Epithelial cell of esophagus (primary cell): ENCODE measurements around the gene DCP1B.

Experiments
- DNase-seq: peaks from one replicate; pipeline ENCODE4 v3.0.0; 2010; ENCODE audit warnings: low read depth
- H3K4me3 ChIP-seq: 2 replicates; pipeline ENCODE4 v1.5.1; 2011; ENCODE audit warnings: mild to moderate bottlenecking, low read length, control low read depth
- TF ChIP-seq, protein P1 (sequence below): IDR thresholded peaks from 2 replicates; pipeline ENCODE4 v1.5.1; 2011; ENCODE audit warnings: low read depth, mild to moderate bottlenecking, low read length, control low read depth, inconsistent platforms; ENCODE audit not compliant: insufficient read depth; ENCODE audit errors: missing control alignments

DCP1B gene

DNA sequence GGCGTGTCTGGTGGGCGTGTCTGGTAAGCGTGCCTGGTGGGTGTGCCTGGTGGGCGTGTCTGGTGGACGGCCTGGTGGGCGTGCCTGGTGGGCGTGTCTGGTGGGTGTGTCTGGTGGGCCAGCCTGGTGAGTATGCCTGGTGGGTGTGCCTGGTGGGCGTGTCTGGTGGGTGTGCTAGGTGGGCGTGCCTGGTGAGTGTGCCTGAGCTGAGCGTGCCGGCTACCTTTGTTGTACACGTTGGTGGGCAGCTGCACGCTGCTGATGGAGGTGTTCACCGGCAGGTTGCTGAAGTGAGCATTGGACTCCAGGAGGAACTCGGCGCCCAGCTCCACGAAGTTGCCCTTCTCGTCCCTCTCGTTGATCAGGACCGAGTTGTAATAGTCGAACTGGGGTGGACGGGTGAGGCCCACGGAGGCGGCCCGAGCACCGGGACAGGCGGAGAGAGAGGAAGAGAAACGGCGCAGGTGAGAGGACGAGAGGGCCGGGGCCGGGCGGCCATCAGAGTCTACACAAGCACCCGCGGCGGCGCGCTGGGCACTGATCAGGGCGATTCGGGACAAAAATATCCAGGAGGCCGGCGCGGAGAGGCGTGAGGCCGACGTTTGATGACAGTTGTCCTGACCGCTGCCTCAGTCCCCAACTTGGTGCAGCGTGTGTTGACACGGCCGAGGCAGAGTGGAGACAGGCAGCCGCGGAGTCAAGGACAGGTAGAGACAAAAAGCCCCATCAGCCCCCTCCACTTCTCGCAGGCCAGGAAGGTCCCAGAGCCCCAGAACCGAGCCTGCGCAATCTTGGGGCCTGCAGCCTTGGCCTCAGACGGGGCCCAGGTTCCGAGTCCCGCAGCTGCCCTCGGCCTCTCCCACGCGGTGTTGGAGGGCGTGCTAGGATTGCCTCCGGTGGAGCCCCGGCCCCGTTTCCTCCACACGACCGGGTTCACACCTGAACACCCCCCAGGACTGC lies 96.3 kb downstream of the DCP1B start:
- H3K4me3 ChIP-seq, result no peak overlapping the region
- TF ChIP-seq, protein P1, sequence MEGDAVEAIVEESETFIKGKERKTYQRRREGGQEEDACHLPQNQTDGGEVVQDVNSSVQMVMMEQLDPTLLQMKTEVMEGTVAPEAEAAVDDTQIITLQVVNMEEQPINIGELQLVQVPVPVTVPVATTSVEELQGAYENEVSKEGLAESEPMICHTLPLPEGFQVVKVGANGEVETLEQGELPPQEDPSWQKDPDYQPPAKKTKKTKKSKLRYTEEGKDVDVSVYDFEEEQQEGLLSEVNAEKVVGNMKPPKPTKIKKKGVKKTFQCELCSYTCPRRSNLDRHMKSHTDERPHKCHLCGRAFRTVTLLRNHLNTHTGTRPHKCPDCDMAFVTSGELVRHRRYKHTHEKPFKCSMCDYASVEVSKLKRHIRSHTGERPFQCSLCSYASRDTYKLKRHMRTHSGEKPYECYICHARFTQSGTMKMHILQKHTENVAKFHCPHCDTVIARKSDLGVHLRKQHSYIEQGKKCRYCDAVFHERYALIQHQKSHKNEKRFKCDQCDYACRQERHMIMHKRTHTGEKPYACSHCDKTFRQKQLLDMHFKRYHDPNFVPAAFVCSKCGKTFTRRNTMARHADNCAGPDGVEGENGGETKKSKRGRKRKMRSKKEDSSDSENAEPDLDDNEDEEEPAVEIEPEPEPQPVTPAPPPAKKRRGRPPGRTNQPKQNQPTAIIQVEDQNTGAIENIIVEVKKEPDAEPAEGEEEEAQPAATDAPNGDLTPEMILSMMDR, result no peak
- DNase-seq, result peak; percentile 7

DNA sequence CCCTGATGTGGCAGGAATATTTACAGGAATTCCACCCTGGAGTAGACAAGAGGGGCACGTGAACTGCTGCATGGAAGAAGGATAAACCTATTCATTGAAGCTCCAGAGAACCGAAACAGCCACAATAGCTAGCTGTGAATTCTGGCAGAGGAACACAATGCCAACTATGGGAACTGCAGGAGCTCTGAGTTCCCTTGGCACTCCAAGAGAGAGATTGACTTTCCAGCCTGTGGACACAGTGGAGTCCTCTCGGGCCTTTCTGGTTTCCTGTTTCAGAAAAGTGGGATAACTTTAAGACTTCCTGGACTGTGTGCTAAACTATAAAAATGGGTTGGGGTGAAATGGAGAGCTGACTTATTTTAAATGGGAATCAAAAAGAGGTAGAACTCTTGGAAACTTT lies 97.7 kb downstream of the DCP1B start:
- no peak for DNase-seq
- no peak overlapping the region for H3K4me3 ChIP-seq
- TF ChIP-seq, protein P1, result no peak

DNA sequence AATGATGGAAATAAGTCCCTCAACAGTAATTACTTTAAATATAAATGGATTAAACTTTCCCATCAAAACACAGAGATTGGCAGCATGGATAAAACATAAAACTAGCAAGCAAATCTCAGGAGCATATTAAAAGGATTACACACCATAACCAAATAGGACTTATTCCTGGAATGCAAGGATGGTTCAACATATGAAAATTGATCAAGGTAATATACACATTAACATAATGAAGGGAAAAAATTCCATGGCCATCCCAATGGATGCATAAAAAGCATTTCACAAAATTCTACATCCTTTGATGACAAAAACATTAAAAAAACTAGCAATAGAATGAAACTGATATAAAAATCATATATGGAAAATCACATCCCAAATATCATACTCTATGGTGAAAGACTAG lies 99.4 kb downstream of the DCP1B start:
- DNase-seq, result no peak
- no peak overlapping the region for H3K4me3 ChIP-seq
- TF ChIP-seq, protein P1, result no peak

DNA sequence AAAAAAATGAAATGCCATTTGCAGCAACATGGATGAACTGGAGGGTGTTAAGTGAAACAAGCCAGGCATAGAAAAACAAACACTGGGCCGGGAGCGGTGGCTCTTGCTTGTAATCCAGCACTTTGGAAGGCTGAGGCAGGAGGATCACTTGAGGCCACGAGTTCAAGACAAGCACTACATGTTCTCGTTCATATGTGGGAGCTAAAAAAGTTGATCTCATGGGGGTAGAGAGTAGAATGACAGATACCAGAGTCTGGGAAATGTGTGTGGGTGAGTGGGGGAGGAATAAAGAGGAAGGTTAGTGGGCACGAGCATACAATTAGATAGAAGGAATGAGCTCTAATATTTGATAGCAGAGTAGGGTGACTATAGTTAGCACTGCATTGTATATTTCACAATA lies 107.3 kb downstream of the DCP1B start:
- TF ChIP-seq, protein P1, result no peak
- H3K4me3 ChIP-seq, result no peak overlapping the region
- DNase-seq, result no peak
